HK-2 (cell line): ENCODE data around the gene FLT3LG.
"Not testable (repeated sequence)": the region's sequence is repeated elsewhere in the genome, so short reads cannot be mapped to it uniquely, and the experiment has no call there.

ENCODE experiments used
- DNase-seq: peaks from one replicate; pipeline ENCODE4 v3.0.0-alpha.2; 2018; ENCODE audit not compliant: unreplicated experiment

Gene FLT3LG

GRCh38 chr19:49440439-49441209 is 33.4 kb upstream of the FLT3LG start:
- no peak for DNase-seq

GRCh38 chr19:49441210-49441959 is 32.6 kb upstream of the FLT3LG start, which contains the start of gene SLC17A7:
SLC17A7 (minus strand) TSS chr19:49441527; CDS start chr19:49441379, 148 bp downstream.
- no peak for DNase-seq

GRCh38 chr19:49441960-49442350 is 32.1 kb upstream of the FLT3LG start:
- no peak for DNase-seq

GRCh38 chr19:49442354-49442753 is 31.7 kb upstream of the FLT3LG start:
- no peak for DNase-seq

- peak; percentile 94 for DNase-seq
Measured at GRCh38 chr19:49442771-49443365, 31.1 kb upstream of the FLT3LG start.

GRCh38 chr19:49443366-49444099 is 30.5 kb upstream of the FLT3LG start:
- DNase-seq, result peak; percentile 93

GRCh38 chr19:49444100-49444700 is 29.8 kb upstream of the FLT3LG start:
- DNase-seq, result not testable (repeated sequence)

GRCh38 chr19:49445997-49446396 is 28.0 kb upstream of the FLT3LG start:
- no peak for DNase-seq

- no peak for DNase-seq
Measured at GRCh38 chr19:49447485-49448431, 26.3 kb upstream of the FLT3LG start.

GRCh38 chr19:49448432-49448786 is 25.6 kb upstream of the FLT3LG start:
- DNase-seq, result no peak

GRCh38 chr19:49450405-49450804 is 23.6 kb upstream of the FLT3LG start:
- DNase-seq, result no peak

- peak; percentile 96 for DNase-seq
Measured at GRCh38 chr19:49451430-49452181, 22.4 kb upstream of the FLT3LG start, which contains the start of gene PIH1D1. PIH1D1 (minus strand) TSS chr19:49451814; CDS start chr19:49451574, 240 bp downstream.

GRCh38 chr19:49453013-49453756 is 20.8 kb upstream of the FLT3LG start, which contains the start of gene ALDH16A1:
ALDH16A1 (plus strand) TSS chr19:49453225; CDS start chr19:49453332, 107 bp downstream.
- peak; percentile 98 for DNase-seq

- DNase-seq, result no peak
Measured at GRCh38 chr19:49453757-49454240, 20.2 kb upstream of the FLT3LG start.

- DNase-seq, result no peak
Measured at GRCh38 chr19:49455773-49456172, 18.2 kb upstream of the FLT3LG start.

- no peak for DNase-seq
Measured at GRCh38 chr19:49456326-49456725, 17.7 kb upstream of the FLT3LG start.

- DNase-seq, result no peak
Measured at GRCh38 chr19:49458567-49458903, 15.5 kb upstream of the FLT3LG start.

GRCh38 chr19:49459388-49459787 is 14.6 kb upstream of the FLT3LG start:
- DNase-seq, result no peak

- not testable (repeated sequence) for DNase-seq
Measured at GRCh38 chr19:49461130-49461529, 12.9 kb upstream of the FLT3LG start.
